ENCODE results near the gene EP400.

GRCh38 chr12:132078190-132078589 lies 128.4 kb downstream of the EP400 start:
- no peak for TF ChIP-seq EZH2 (IDR thresholded peaks at IDR 0.05)
- no peak for TF ChIP-seq POLR2AphosphoS5 (IDR thresholded peaks at IDR 0.05; ENCODE audit: borderline replicate concordance, low read depth, low read length)
- TF ChIP-seq FOXP2 (optimal IDR thresholded peaks at IDR 0.05; ENCODE audit: control extremely low read depth, extremely low read length, insufficient read depth) = no peak

All from SK-N-MC (cell line).